ENCODE data around the gene ZNF865. TPM values are rescaled to one million over a fixed set of nuclear protein-coding genes. Genes with fewer than 3 reads are reported as not detected.

Gene ZNF865
- total and polyA plus RNA-seq, 2 of the 4 experiments (the other 2 are of a cell fraction) = under 0.01 to 4.6 TPM

DNA sequence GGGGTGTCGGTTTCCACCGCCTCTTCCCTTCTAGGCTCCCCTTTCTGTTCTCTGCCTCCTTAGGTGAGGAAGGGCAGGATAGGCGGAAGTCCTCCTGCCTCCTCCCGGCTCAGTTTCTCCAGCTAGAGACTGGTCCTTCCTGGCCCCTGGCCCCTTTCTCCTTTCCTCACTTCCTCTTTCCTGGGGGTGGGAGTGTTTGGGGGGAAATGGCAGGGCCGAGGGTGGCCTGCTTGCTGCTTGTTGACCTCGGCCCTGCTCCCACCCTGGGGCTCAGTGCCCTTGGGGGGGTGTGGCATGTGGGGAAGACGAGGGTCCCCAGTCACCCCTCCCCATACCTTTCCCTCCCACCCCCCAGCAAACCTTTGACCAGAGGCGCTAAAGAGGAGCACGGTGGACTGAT lies 54.4 kb downstream of the ZNF865 start:
- Histone ChIP-seq H2BK20ac (ENCODE audit: low read depth, low read length) (no peak overlapping the region), H3K9ac (ENCODE audit: low read depth, low read length) (no peak overlapping the region), H2AK9ac (replicated peaks; ENCODE audit: low read depth, low read length, poor library complexity) (no peak overlapping the region), H3K9me3 (ENCODE audit: control insufficient read depth, insufficient read depth, low read length) (no peaks in the 10 kb centered on the region), H3K23ac (ENCODE audit: low read depth, low read length) (no peak overlapping the region), H3K4me2 (ENCODE audit: low read depth, low read length) (no peak overlapping the region), H3K9me1 (ENCODE audit: insufficient read depth, low read length) (peaks cover 13% of the 10 kb centered on the region), H2BK5ac (ENCODE audit: low read depth, low read length, poor library complexity, severe bottlenecking) (no peak overlapping the region), H3K4me1 (ENCODE audit: control insufficient read depth, insufficient read depth, low read length) (peaks cover 10% of the 10 kb centered on the region), H2AK5ac (ENCODE audit: low read depth, low read length) (no peak overlapping the region), H2AFZ (replicated peaks; ENCODE audit: low read length, poor library complexity) (no peak overlapping the region), H4K91ac (ENCODE audit: insufficient read depth, low read depth, low read length) (no peak overlapping the region), H3K36me3 (ENCODE audit: control insufficient read depth, insufficient read depth, low read length) (peaks cover 52% of the 10 kb centered on the region), H4K8ac (ENCODE audit: low read depth in 2 of 2, low read length in 2 of 2) (no peak overlapping the region), H3K18ac (ENCODE audit: low read depth, low read length) (no peak overlapping the region), H3K14ac (replicated peaks; ENCODE audit: low read depth, low read length) (no peak overlapping the region), H2BK120ac (ENCODE audit: low read depth, low read length) (no peak overlapping the region), H3K56ac (ENCODE audit: extremely low read depth, insufficient read depth, low read length) (no peak overlapping the region), H2BK15ac (ENCODE audit: low read depth, low read length) (no peak overlapping the region), H4K20me1 (ENCODE audit: insufficient read depth, low read length) (peaks cover 96% of the 10 kb centered on the region), H3K27ac (ENCODE audit: insufficient read depth, low read length) (no peak overlapping the region), H4K5ac (ENCODE audit: low read depth, low read length) (no peak overlapping the region), H3K4ac (ENCODE audit: low read depth, low read length) (no peak overlapping the region), H3K79me1 (ENCODE audit: low read depth in 1 of 2, low read length in 2 of 2) (peaks cover 12 to 49% of the 10 kb centered on the region in 2 experiments), H3K4me3 (ENCODE audit: insufficient read depth, low read depth, low read length) (no peak overlapping the region), H3K27me3 (ENCODE audit: control insufficient read depth, insufficient read depth, low read length) (no peaks in the 10 kb centered on the region)
- dilution Hi-C loops (cut with HindIII; ENCODE audit: low sequenced_read_pairs, unreplicated experiment) (no loop called here), in situ Hi-C loops (cut with MboI; ENCODE audit: low sequenced_read_pairs) (loop anchor here (25.0 kb wide), 2 partner anchors 1198 to 1523 kb away; partner anchors contain the start of genes CDC42EP5, CNOT3 and LENG9), intact Hi-C loops (cut with micrococcal nuclease) (no loop called here)
- TF ChIP-seq POLR2A (IDR thresholded peaks at IDR 0.05; ENCODE audit: low read depth, low read length) (no peak), CEBPB (IDR thresholded peaks at IDR 0.05; ENCODE audit: low read depth, low read length) (no peak), MXI1 (IDR thresholded peaks at IDR 0.05; ENCODE audit: borderline replicate concordance, low read depth, low read length) (no peak), NFE2L2 (IDR thresholded peaks at IDR 0.05; ENCODE audit: low read depth, low read length) (no peak), RCOR1 (IDR thresholded peaks at IDR 0.05; ENCODE audit: insufficient replicate concordance, low read length) (no peak), BHLHE40 (IDR thresholded peaks at IDR 0.05; ENCODE audit: low read depth, low read length) (no peak), RFX5 (IDR thresholded peaks at IDR 0.05; ENCODE audit: low read depth, low read length) (no peak), SMC3 (IDR thresholded peaks at IDR 0.05; ENCODE audit: low read depth, low read length) (no peak), FOS (IDR thresholded peaks at IDR 0.05; ENCODE audit: low read depth, low read length) (no peak), MAZ (IDR thresholded peaks at IDR 0.05; ENCODE audit: borderline replicate concordance, low read depth, low read length) (no peak), CHD1 (IDR thresholded peaks at IDR 0.05; ENCODE audit: low read depth, low read length) (no peak), RAD21 (IDR thresholded peaks at IDR 0.05; ENCODE audit: low read length) (no peak)
- TF ChIP-seq, protein P1, sequence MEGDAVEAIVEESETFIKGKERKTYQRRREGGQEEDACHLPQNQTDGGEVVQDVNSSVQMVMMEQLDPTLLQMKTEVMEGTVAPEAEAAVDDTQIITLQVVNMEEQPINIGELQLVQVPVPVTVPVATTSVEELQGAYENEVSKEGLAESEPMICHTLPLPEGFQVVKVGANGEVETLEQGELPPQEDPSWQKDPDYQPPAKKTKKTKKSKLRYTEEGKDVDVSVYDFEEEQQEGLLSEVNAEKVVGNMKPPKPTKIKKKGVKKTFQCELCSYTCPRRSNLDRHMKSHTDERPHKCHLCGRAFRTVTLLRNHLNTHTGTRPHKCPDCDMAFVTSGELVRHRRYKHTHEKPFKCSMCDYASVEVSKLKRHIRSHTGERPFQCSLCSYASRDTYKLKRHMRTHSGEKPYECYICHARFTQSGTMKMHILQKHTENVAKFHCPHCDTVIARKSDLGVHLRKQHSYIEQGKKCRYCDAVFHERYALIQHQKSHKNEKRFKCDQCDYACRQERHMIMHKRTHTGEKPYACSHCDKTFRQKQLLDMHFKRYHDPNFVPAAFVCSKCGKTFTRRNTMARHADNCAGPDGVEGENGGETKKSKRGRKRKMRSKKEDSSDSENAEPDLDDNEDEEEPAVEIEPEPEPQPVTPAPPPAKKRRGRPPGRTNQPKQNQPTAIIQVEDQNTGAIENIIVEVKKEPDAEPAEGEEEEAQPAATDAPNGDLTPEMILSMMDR (conservative IDR thresholded peaks at IDR 0.05; ENCODE audit: low read depth, low read length) = no peak
- TF ChIP-seq, protein P2, sequence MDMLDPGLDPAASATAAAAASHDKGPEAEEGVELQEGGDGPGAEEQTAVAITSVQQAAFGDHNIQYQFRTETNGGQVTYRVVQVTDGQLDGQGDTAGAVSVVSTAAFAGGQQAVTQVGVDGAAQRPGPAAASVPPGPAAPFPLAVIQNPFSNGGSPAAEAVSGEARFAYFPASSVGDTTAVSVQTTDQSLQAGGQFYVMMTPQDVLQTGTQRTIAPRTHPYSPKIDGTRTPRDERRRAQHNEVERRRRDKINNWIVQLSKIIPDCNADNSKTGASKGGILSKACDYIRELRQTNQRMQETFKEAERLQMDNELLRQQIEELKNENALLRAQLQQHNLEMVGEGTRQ (IDR thresholded peaks at IDR 0.05; ENCODE audit: low read depth, low read length) = no peak
- TF ChIP-seq, protein P3, sequence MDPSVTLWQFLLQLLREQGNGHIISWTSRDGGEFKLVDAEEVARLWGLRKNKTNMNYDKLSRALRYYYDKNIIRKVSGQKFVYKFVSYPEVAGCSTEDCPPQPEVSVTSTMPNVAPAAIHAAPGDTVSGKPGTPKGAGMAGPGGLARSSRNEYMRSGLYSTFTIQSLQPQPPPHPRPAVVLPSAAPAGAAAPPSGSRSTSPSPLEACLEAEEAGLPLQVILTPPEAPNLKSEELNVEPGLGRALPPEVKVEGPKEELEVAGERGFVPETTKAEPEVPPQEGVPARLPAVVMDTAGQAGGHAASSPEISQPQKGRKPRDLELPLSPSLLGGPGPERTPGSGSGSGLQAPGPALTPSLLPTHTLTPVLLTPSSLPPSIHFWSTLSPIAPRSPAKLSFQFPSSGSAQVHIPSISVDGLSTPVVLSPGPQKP (IDR thresholded peaks at IDR 0.05; ENCODE audit: borderline replicate concordance, low read depth, low read length) = no peak
- DNase-seq (no peak), ATAC-seq (ENCODE audit: low read depth) (no peak)
- BruUV-seq (replicated peaks) = no TSS peak
- CTCF ChIA-PET = no interaction called here
- no CpG with 5 or more reads among the region's 9 CpGs for WGBS, 2 experiments (ENCODE audit: extremely low coverage in 2 of 2, insufficient read length in 1 of 2)
- POLR2A ChIA-PET (ENCODE audit: unreplicated experiment) = no interaction called here

Data from IMR-90 (cell line).